SU-DHL-6 (cell line): ENCODE measurements around the gene MOB1A.

Source experiments
- H2AFZ ChIP-seq: fragments of 200-600 bp; sonication (generic); 2 replicates; pipeline ENCODE4 v1.6.1; 2014; ENCODE audit warnings: low read depth, mild to moderate bottlenecking, moderate library complexity, mixed read lengths, antibody characterized with exemption, low read length; ENCODE audit not compliant: severe bottlenecking
- H3F3A ChIP-seq: fragments of 200-600 bp; shearing (Covaris generic); 2 replicates; pipeline ENCODE4 v1.6.0; 2016; ENCODE audit warnings: antibody characterized with exemption, mild to moderate bottlenecking; ENCODE audit not compliant: insufficient read depth
- H3K27ac ChIP-seq: fragments of 200-600 bp; sonication (generic); 2 replicates; pipeline ENCODE4 v1.5.1; 2016; ENCODE audit warnings: low read depth, mild to moderate bottlenecking, low read length, moderate library complexity, mixed read lengths
- H3K27me3 ChIP-seq: fragments of 200-600 bp; sonication (generic), shearing (Covaris generic); 2 replicates; pipeline ENCODE4 v1.6.0; 2014; ENCODE audit warnings: mild to moderate bottlenecking, low read length
- H3K36me3 ChIP-seq: fragments of 200-600 bp; sonication (generic); 2 replicates; pipeline ENCODE4 v1.6.1; 2014; ENCODE audit warnings: mild to moderate bottlenecking, low read length, mixed read lengths
- H3K4me2 ChIP-seq: fragments of 300-600, 200-600 bp; shearing (Covaris generic), sonication (generic); 2 replicates; pipeline ENCODE4 v1.6.0; 2014; ENCODE audit warnings: low read length, low read depth, mild to moderate bottlenecking; ENCODE audit not compliant: poor library complexity, severe bottlenecking
- H3K4me3 ChIP-seq: fragments of 200-600 bp; sonication (generic); 2 replicates; pipeline ENCODE4 v1.5.1; 2014; ENCODE audit warnings: antibody characterized with exemption, low read length, mild to moderate bottlenecking, mixed read lengths; ENCODE audit not compliant: insufficient read depth, poor library complexity, severe bottlenecking
- H3K79me2 ChIP-seq: fragments of 200-600 bp; sonication (generic); 2 replicates; pipeline ENCODE4 v1.6.1; 2014; ENCODE audit warnings: mild to moderate bottlenecking, low read length, moderate library complexity; ENCODE audit not compliant: insufficient read depth
- H3K9ac ChIP-seq: fragments of 200-600 bp; sonication (generic); 2 replicates; pipeline ENCODE4 v1.7.0; 2014; ENCODE audit warnings: mild to moderate bottlenecking, low read length
- H3K9me2 ChIP-seq: fragments of 200-600 bp; sonication (generic); replicated peaks from 2 replicates; pipeline ENCODE4 v1.6.1; 2014; ENCODE audit warnings: low read length; ENCODE audit not compliant: insufficient read depth
- H3K9me3 ChIP-seq: fragments of 200-600 bp; sonication (generic); 2 replicates; pipeline ENCODE4 v1.6.1; 2014; ENCODE audit warnings: low read length, mixed read lengths; ENCODE audit not compliant: insufficient read depth
- H4K20me1 ChIP-seq: fragments of 200-600 bp; sonication (generic); 2 replicates; pipeline ENCODE4 v1.6.1; 2014; ENCODE audit warnings: low read depth, mild to moderate bottlenecking, antibody characterized with exemption, low read length, moderate library complexity, mixed read lengths
- CTCF ChIP-seq: fragments of 200-600 bp; sonication (generic); IDR thresholded peaks from one replicate; pipeline ENCODE4 v1.5.1; 2017; ENCODE audit warnings: antibody characterized with exemption, mild to moderate bottlenecking, low read length, moderate library complexity; ENCODE audit not compliant: insufficient read depth, poor library complexity, severe bottlenecking
- EZH2phosphoT487 ChIP-seq: fragments of 200-600 bp; sonication (generic), shearing (Covaris generic); conservative IDR thresholded peaks from 2 replicates; pipeline ENCODE4 v1.6.1; 2018; ENCODE audit warnings: mild to moderate bottlenecking, antibody characterized with exemption, low read length, moderate library complexity, mixed read lengths

Gene MOB1A

GRCh38 chr2:74168739-74169138 lies 9.9 kb downstream of the MOB1A start:
- no peaks in the 10 kb centered on the region for H3K9me3 ChIP-seq
- H3K27me3 ChIP-seq: no peaks in the 10 kb centered on the region
- peaks cover 89% of the 10 kb centered on the region for H3K79me2 ChIP-seq
- TF ChIP-seq EZH2phosphoT487: no peak
- TF ChIP-seq CTCF: no peak
- H3K27ac ChIP-seq: no peak overlapping the region
- H3K4me2 ChIP-seq: no peak overlapping the region
- H3F3A ChIP-seq: peaks cover 27% of the 10 kb centered on the region
- peaks cover 75% of the 10 kb centered on the region for H3K36me3 ChIP-seq
- no peak overlapping the region for H3K4me3 ChIP-seq
- no peaks in the 10 kb centered on the region for H3K9me2 ChIP-seq
- H4K20me1 ChIP-seq: peaks cover 13% of the 10 kb centered on the region; the same call in 1 of the 2 replicates
- no peak overlapping the region for H3K9ac ChIP-seq
- H2AFZ ChIP-seq: no peak overlapping the region

- peaks cover 87% of the 10 kb centered on the region for H3K79me2 ChIP-seq
- TF ChIP-seq CTCF (no peak), EZH2phosphoT487 (no peak)
- no peaks in the 10 kb centered on the region for H3K9me2 ChIP-seq
- no peak overlapping the region for H3K27ac ChIP-seq
- peaks cover 28% of the 10 kb centered on the region for H4K20me1 ChIP-seq
- no peak overlapping the region for H3K4me3 ChIP-seq
- no peaks in the 10 kb centered on the region for H3K27me3 ChIP-seq
- no peak overlapping the region for H2AFZ ChIP-seq
- H3K9ac ChIP-seq: no peak overlapping the region
- no peaks in the 10 kb centered on the region for H3K9me3 ChIP-seq
- H3F3A ChIP-seq: peaks cover 28% of the 10 kb centered on the region
- H3K36me3 ChIP-seq: peaks cover 87% of the 10 kb centered on the region
- no peak overlapping the region for H3K4me2 ChIP-seq
Observed at GRCh38 chr2:74164761-74165160, 13.9 kb downstream of the MOB1A start.

GRCh38 chr2:74162951-74163350 lies 15.7 kb downstream of the MOB1A start:
- Histone ChIP-seq H3K27ac (no peak overlapping the region), H3K4me2 (no peak overlapping the region), H2AFZ (no peak overlapping the region), H3K27me3 (no peaks in the 10 kb centered on the region), H3K9me2 (no peaks in the 10 kb centered on the region), H3K36me3 (peaks cover 84% of the 10 kb centered on the region), H3K4me3 (no peak overlapping the region), H3F3A (peaks cover 25% of the 10 kb centered on the region), H3K79me2 (peaks cover 74% of the 10 kb centered on the region), H3K9ac (no peak overlapping the region), H3K9me3 (no peaks in the 10 kb centered on the region), H4K20me1 (peaks cover 28% of the 10 kb centered on the region)
- no peak for TF ChIP-seq CTCF
- TF ChIP-seq EZH2phosphoT487: no peak

- TF ChIP-seq CTCF (no peak), EZH2phosphoT487 (no peak)
- Histone ChIP-seq H2AFZ (no peak overlapping the region), H3K27me3 (no peaks in the 10 kb centered on the region), H3K36me3 (peaks cover 65% of the 10 kb centered on the region), H3K9me2 (no peaks in the 10 kb centered on the region), H3K4me2 (no peak overlapping the region), H4K20me1 (0 out of 2 replicates have a peak, but pooled peaks cover 5% of the 10 kb centered on the region), H3K4me3 (no peak overlapping the region), H3K9ac (no peak overlapping the region), H3K27ac (no peak overlapping the region), H3K9me3 (no peaks in the 10 kb centered on the region), H3F3A (peaks cover 62% of the 10 kb centered on the region), H3K79me2 (peaks cover 14% of the 10 kb centered on the region)
Observed at GRCh38 chr2:74155830-74156229, 22.8 kb downstream of the MOB1A start.
